ENCODE measurements around the gene FOXJ3.

Gene FOXJ3

DNA sequence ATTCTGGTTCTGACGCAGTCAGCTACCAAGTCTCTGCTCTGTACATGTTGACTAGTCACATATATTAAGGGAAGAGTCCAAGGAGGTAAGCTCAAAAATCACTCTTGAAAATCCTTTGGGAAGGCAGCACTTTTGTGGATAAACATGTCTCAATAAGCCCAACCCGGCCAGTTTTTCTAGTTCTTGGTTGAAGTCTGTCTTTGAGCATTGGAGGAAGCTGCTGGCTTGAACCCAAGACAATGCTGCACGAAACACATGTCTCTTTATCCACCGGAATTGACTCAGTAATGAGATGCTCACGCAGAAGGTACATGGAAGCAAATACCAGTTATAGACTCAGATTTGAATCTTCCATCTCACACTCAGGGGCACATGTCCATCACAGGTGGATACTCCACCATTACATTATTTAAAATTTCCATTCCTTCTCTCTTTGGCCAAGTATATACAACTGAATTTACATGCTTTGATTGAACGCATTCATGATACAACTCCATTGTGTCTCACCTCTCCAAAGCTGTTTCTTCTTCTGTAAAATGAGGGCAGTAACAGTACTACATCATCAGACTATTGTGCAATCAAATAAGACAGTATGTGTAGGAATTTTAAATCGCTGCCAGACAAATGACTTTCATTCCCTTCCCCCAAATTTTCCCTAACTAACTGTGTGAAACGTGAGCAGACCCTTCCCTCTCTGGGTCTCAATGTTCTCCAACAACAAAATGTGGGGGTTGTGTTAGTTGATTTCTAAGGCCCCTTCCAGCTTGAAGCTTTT, 160.9 kb downstream of the FOXJ3 start:
- H3K27ac ChIP-seq (ENCODE audit: low read depth, low read length) = no peak overlapping the region
- H3K36me3 ChIP-seq (ENCODE audit: control insufficient read depth, insufficient read depth, low read length) = peaks cover 9% of the 10 kb centered on the region
- no peak overlapping the region for H3K4me3 ChIP-seq (ENCODE audit: low read depth, low read length)
- H3K9ac ChIP-seq (ENCODE audit: low read depth, low read length) = no peak overlapping the region
- 0 out of 2 replicates have a peak, but pooled peaks cover 5% of the 10 kb centered on the region for H3K4me1 ChIP-seq (ENCODE audit: control insufficient read depth, insufficient read depth, low read length)
- H3K9me3 ChIP-seq (ENCODE audit: control insufficient read depth, insufficient read depth, low read length) = no peaks in the 10 kb centered on the region
- H3K27me3 ChIP-seq (ENCODE audit: control insufficient read depth, insufficient read depth, low read length) = no peaks in the 10 kb centered on the region

DNA sequence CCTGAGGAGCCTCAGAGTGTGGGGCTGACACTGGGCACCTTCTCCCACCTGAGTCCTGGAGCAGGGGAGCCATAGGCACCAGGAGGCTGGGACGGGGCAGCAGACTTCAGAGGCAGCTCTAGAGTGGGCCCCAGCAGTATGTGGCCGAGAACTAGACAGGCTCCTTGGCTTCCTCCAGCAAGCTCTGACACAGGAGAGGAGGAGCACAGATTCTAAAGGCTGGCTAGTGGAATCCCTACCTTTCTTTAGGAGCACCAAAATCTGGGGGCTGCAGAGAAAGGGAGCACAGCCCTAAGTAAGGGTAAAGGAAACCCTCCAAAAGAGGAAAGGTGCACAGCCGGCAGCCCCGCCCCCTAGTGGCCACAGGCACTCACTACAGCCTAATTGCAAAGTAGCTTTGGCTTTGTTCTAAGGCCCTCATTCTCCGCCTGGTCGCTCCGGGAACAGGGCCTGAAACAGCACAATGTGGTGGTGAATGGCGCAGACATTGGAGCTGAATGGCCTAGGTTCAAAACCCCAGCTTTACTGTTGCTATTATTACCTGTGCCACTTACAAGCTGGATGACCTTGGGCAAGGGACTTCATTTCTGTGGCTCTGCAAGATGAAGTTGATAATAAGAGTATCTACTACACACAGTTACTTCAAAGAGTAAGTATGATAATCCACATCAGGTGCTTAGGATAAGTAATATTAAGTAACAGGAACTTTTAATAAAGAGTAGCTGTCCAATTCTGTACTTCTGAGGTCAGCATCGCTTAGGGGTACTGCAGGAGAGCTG, 161.7 kb downstream of the FOXJ3 start:
- no peak overlapping the region for H3K4me3 ChIP-seq (ENCODE audit: low read depth, low read length)
- no peaks in the 10 kb centered on the region for H3K27me3 ChIP-seq (ENCODE audit: control insufficient read depth, insufficient read depth, low read length)
- H3K9ac ChIP-seq (ENCODE audit: low read depth, low read length) = no peak overlapping the region
- H3K27ac ChIP-seq (ENCODE audit: low read depth, low read length) = no peak overlapping the region
- H3K9me3 ChIP-seq (ENCODE audit: control insufficient read depth, insufficient read depth, low read length) = no peaks in the 10 kb centered on the region
- H3K36me3 ChIP-seq (ENCODE audit: control insufficient read depth, insufficient read depth, low read length) = peaks cover 4% of the 10 kb centered on the region; the same call in 1 of the 2 replicates
- H3K4me1 ChIP-seq (ENCODE audit: control insufficient read depth, insufficient read depth, low read length) = 0 out of 2 replicates have a peak, but pooled peaks cover 5% of the 10 kb centered on the region

DNA sequence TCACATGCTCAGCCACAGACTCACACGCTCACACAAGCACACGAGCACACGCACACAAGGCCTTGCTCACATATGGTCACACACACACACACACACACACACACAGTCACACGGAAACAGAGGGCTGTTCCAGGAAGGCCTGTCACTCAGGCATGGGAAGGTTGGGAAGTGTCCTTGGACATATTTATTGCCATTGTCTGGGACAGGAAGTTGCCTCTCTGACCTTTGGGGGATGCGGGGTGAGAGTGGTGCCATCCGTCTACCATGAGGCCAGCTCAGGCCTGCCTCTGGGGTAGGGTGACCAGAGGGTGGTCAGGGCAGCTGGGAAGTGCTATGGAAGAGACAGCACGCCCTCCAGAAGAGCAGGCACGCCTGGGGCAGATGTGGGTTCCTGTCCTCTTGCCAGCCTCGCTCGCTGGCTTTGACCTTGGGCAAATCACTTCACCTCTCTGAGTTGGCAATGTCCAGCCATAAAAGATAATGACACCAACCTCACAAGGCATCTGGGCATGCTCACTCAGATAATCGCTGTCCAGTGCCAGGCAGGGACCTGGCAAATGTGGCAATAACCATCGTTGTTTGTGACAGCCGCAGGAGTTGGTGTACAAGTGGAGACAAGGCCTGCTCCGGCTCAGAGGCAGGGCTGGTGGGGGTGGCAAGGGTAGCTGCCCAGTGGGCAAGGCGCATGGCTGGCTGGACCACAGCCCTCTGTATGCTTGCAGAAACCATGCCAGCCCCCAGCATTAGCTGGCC, 162.5 kb downstream of the FOXJ3 start:
- H3K27me3 ChIP-seq (ENCODE audit: control insufficient read depth, insufficient read depth, low read length) = no peaks in the 10 kb centered on the region
- H3K27ac ChIP-seq (ENCODE audit: low read depth, low read length) = no peak overlapping the region
- H3K9me3 ChIP-seq (ENCODE audit: control insufficient read depth, insufficient read depth, low read length) = no peaks in the 10 kb centered on the region
- H3K4me1 ChIP-seq (ENCODE audit: control insufficient read depth, insufficient read depth, low read length) = 0 out of 2 replicates have a peak, but pooled peaks cover 5% of the 10 kb centered on the region
- H3K9ac ChIP-seq (ENCODE audit: low read depth, low read length) = no peak overlapping the region
- H3K4me3 ChIP-seq (ENCODE audit: low read depth, low read length) = no peak overlapping the region
- no peaks in the 10 kb centered on the region for H3K36me3 ChIP-seq (ENCODE audit: control insufficient read depth, insufficient read depth, low read length)

DNA sequence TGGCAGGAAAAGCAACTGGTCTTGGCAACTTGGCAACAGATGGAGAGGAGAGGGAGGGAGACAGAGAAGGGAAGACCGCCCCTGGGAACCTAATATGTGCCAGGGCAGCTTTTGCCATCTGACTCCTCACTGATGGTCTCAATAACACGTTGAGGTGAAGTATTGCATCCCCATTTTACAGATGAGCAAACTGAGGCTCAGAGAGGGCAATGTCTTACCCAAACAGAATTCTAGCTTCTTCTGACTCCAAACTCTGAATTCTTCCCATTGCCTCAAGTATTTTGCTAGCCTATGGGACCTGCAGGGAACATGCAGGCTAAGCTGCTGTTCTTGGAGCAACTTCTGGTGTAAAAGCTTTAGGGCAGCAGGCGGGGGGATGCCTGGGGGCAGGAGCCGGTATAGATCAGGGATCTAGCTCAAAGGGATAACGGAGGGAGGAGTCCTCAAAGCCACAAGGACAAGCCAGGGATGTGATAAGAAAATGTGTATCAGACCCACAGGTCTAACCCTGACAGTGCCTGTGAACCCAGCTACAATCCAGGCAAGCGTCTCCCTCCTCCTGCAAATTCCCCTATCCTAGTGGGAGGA, 163.3 kb downstream of the FOXJ3 start:
- Histone ChIP-seq H3K4me1 (ENCODE audit: control insufficient read depth, insufficient read depth, low read length) (0 out of 2 replicates have a peak, but pooled peaks cover 5% of the 10 kb centered on the region), H3K9me3 (ENCODE audit: control insufficient read depth, insufficient read depth, low read length) (no peaks in the 10 kb centered on the region), H3K27me3 (ENCODE audit: control insufficient read depth, insufficient read depth, low read length) (no peaks in the 10 kb centered on the region), H3K27ac (ENCODE audit: low read depth, low read length) (no peak overlapping the region), H3K9ac (ENCODE audit: low read depth, low read length) (no peak overlapping the region), H3K4me3 (ENCODE audit: low read depth, low read length) (no peak overlapping the region), H3K36me3 (ENCODE audit: control insufficient read depth, insufficient read depth, low read length) (no peaks in the 10 kb centered on the region)

DNA sequence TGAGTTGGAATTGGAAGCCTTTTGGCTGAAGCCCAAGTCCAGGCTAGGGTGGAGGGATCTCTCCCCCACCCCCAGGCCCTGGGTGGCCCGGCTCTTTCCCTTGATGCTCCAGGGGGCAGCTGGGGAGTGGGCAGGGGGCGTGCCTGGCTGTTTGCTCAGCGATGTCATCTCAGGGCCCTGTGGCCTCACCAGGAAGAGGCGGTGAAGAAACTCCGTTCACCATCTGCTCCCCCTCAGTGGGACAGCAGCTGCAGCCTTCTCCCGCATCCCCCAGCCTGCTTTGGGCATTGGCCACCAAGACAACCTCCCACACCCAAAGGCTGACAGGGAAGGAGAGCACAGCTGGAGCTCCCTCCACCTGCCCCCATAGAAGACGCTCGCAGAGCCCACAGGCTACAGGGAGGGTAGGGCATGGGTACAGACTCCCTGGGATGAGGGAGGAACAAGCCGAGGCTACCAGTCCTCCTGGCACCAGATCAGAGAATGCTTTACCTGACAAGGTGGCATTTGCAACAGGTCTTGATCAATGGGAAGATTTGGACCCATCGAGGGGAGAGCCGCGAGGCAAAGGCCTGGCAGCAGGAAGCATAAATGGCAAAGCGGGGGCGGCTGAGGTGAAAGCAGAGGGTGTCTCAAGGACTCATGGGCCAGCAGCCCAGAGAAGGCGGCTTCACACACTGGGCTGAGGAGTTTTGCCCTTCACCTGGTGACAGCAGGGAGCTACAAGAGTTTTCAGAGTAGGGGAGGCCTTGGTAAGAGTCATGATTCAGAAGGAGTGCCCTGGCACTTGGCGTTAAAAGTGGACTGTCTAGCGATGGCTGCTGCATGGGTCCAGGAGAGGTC, 164.0 kb downstream of the FOXJ3 start:
- H3K9ac ChIP-seq (ENCODE audit: low read depth, low read length) = no peak overlapping the region
- H3K27ac ChIP-seq (ENCODE audit: low read depth, low read length) = no peak overlapping the region
- H3K36me3 ChIP-seq (ENCODE audit: control insufficient read depth, insufficient read depth, low read length) = no peaks in the 10 kb centered on the region
- 0 out of 2 replicates have a peak, but pooled peaks cover 5% of the 10 kb centered on the region for H3K4me1 ChIP-seq (ENCODE audit: control insufficient read depth, insufficient read depth, low read length)
- H3K4me3 ChIP-seq (ENCODE audit: low read depth, low read length) = no peak overlapping the region
- no peaks in the 10 kb centered on the region for H3K27me3 ChIP-seq (ENCODE audit: control insufficient read depth, insufficient read depth, low read length)
- no peaks in the 10 kb centered on the region for H3K9me3 ChIP-seq (ENCODE audit: control insufficient read depth, insufficient read depth, low read length)

DNA sequence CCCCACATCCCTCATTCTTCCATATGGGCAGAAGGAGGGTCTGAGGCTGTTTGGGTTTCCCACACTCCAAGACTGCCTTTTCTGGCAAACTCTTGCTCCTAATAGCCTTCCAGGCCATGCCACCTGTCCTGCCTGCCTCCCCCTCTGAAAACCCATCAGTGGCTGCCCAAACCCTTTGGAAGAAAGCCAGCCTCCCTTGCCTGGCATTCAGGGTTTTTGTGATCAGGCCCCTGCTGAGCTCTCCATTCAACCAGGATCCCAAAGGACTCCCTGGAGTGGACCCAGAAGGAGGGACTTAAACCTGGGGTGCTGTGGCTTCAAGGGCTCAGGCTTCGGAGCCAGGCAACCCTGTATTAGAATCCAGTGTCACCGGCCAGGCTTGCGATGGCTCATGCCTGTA, 166.3 kb downstream of the FOXJ3 start:
- Histone ChIP-seq H3K9ac (ENCODE audit: low read depth, low read length) (no peak overlapping the region), H3K27ac (ENCODE audit: low read depth, low read length) (no peak overlapping the region), H3K27me3 (ENCODE audit: control insufficient read depth, insufficient read depth, low read length) (no peaks in the 10 kb centered on the region), H3K36me3 (ENCODE audit: control insufficient read depth, insufficient read depth, low read length) (no peaks in the 10 kb centered on the region), H3K9me3 (ENCODE audit: control insufficient read depth, insufficient read depth, low read length) (no peaks in the 10 kb centered on the region), H3K4me1 (ENCODE audit: control insufficient read depth, insufficient read depth, low read length) (0 out of 2 replicates have a peak, but pooled peaks cover 4% of the 10 kb centered on the region), H3K4me3 (ENCODE audit: low read depth, low read length) (no peak overlapping the region)

DNA sequence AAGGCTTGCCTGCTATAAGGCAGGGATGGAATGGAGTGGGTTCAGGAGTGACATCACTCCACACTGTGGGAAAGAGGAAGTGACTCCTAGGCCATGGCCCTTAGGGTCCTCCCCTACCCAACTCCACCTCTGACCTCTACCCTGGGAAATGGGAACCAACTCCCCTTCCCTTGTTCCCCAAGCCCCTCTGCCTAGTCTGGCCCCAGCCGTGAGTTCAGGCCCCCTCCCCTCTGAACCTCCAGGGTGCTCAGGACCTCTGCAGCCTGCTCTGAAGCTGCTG, 166.7 kb downstream of the FOXJ3 start:
- Histone ChIP-seq H3K4me3 (ENCODE audit: low read depth, low read length) (no peak overlapping the region), H3K27ac (ENCODE audit: low read depth, low read length) (no peak overlapping the region), H3K27me3 (ENCODE audit: control insufficient read depth, insufficient read depth, low read length) (no peaks in the 10 kb centered on the region), H3K9me3 (ENCODE audit: control insufficient read depth, insufficient read depth, low read length) (no peaks in the 10 kb centered on the region), H3K4me1 (ENCODE audit: control insufficient read depth, insufficient read depth, low read length) (no peaks in the 10 kb centered on the region), H3K36me3 (ENCODE audit: control insufficient read depth, insufficient read depth, low read length) (no peaks in the 10 kb centered on the region), H3K9ac (ENCODE audit: low read depth, low read length) (no peak overlapping the region)

DNA sequence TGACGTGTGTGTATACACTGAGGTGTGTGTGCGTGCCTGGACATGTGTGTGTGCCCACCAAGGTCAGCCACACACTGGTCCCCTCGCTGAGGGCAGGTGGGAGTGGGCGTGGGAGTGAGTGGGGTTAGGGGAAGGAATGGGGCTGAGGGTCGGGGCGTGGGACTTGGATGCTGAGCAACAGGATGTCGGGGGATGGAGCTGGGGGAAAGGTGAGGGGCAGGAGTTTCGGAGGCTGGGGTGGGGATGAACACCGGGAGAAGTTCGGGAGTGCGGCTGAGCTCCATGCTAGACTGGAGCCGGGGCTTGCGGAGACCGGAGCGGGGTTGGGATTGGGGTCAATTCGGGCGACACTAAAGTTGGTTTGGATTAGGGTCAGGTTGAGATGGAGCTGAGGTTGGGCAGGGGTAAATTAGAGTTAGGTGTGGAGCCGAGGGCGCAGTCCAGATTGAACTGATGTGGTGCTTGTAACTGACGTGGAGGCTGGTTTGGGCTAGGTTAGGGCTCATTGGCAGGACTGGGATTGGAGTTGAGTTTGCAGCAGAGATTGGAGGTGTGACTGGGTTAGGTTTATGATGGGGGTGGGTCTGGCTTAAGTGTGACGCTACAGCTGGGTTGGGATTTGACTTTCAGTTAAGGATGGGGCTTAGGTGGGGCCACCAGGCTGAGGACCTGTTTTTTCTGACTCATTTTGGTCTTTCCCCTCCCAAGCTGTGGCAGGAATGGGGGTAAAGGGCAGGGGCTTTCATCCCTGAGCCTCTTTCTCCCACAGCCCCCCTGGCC, 167.2 kb downstream of the FOXJ3 start:
- no peaks in the 10 kb centered on the region for H3K36me3 ChIP-seq (ENCODE audit: control insufficient read depth, insufficient read depth, low read length)
- no peak overlapping the region for H3K27ac ChIP-seq (ENCODE audit: low read depth, low read length)
- no peaks in the 10 kb centered on the region for H3K4me1 ChIP-seq (ENCODE audit: control insufficient read depth, insufficient read depth, low read length)

DNA sequence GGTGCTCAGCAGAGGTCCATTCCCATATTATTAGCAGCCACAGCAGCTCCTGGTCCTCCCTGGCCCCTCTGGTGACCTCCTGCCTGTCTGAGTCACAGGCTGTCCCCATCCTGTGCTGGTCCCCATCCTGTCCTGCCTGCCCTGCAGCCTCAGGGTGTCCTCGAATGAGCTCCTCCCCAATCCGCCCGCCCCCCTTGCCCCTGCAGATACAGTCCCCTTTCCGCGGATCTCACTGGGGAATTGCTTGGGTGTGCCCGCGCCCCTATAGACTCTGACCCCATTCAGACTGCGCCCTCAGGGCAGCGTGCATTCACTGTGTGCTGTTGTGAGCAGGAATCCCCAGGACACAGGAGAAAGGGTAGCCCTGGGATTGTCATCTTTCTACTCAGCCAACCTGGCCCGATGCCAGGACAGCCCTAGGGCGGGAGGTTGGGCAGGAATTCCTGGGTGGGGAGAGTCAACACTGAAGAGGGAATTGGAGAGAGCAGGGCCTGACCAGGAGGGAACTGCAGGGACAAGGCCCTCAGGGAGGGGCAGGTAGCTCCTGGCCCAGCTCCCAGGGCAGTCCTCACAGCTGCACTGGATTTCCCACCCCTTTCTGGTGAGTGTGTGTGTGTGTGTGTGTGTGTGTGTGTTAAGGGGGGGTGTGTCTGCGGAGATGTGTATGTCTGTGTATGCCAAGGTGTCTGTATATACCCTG, 169.4 kb downstream of the FOXJ3 start:
- Histone ChIP-seq H3K27me3 (ENCODE audit: control insufficient read depth, insufficient read depth, low read length) (no peaks in the 10 kb centered on the region), H3K27ac (ENCODE audit: low read depth, low read length) (no peak overlapping the region), H3K4me3 (ENCODE audit: low read depth, low read length) (no peak overlapping the region), H3K9me3 (ENCODE audit: control insufficient read depth, insufficient read depth, low read length) (no peaks in the 10 kb centered on the region), H3K9ac (ENCODE audit: low read depth, low read length) (no peak overlapping the region), H3K36me3 (ENCODE audit: control insufficient read depth, insufficient read depth, low read length) (no peaks in the 10 kb centered on the region), H3K4me1 (ENCODE audit: control insufficient read depth, insufficient read depth, low read length) (no peaks in the 10 kb centered on the region)

More for the DNA sequence above, 167.2 kb downstream of the FOXJ3 start:
- Histone ChIP-seq H3K9ac (ENCODE audit: low read depth, low read length) (no peak overlapping the region), H3K27me3 (ENCODE audit: control insufficient read depth, insufficient read depth, low read length) (no peaks in the 10 kb centered on the region), H3K4me3 (ENCODE audit: low read depth, low read length) (no peak overlapping the region), H3K9me3 (ENCODE audit: control insufficient read depth, insufficient read depth, low read length) (no peaks in the 10 kb centered on the region)

Measured in HUES48 (cell line).